ENCODE measurements around the gene PIPOX.

PIPOX gene

GRCh38 chr17:29048440-29049368, 5.8 kb downstream of the PIPOX start:
- in situ Hi-C loops (cut with MboI; ENCODE audit: low sequenced_read_pairs), result no loop called here
- Histone ChIP-seq H3K4me3 (no peak overlapping the region), H3K4me1 (no peaks in the 10 kb centered on the region; the same call in 1 of the 2 replicates), H3K27me3 (ENCODE audit: low read depth) (no peaks in the 10 kb centered on the region), H3K36me3 (replicated peaks) (no peaks in the 10 kb centered on the region), H3K9me3 (no peaks in the 10 kb centered on the region)
- DNase-seq (ENCODE audit: low spot score in 2 of 2), result peak in 1 of 2 experiments; percentile 52

- H3K36me3 ChIP-seq (replicated peaks), result no peaks in the 10 kb centered on the region
- DNase-seq (ENCODE audit: low spot score in 2 of 2), result no peak
- H3K9me3 ChIP-seq, result no peaks in the 10 kb centered on the region
- no peaks in the 10 kb centered on the region; the same call in 1 of the 2 replicates for H3K4me1 ChIP-seq
- H3K27me3 ChIP-seq (ENCODE audit: low read depth), result no peaks in the 10 kb centered on the region
- in situ Hi-C loops (cut with MboI; ENCODE audit: low sequenced_read_pairs), result no loop called here
- no peak overlapping the region for H3K4me3 ChIP-seq
Measured at GRCh38 chr17:29049541-29050145, 6.7 kb downstream of the PIPOX start.

GRCh38 chr17:29050176-29050575, 7.2 kb downstream of the PIPOX start:
- Histone ChIP-seq H3K9me3 (no peaks in the 10 kb centered on the region), H3K4me3 (no peak overlapping the region), H3K27me3 (ENCODE audit: low read depth) (no peaks in the 10 kb centered on the region), H3K4me1 (no peaks in the 10 kb centered on the region; the same call in 1 of the 2 replicates), H3K36me3 (replicated peaks) (no peaks in the 10 kb centered on the region)
- in situ Hi-C loops (cut with MboI; ENCODE audit: low sequenced_read_pairs), result no loop called here
- DNase-seq (ENCODE audit: low spot score in 2 of 2), result no peak

GRCh38 chr17:29051194-29051593, 8.3 kb downstream of the PIPOX start:
- Histone ChIP-seq H3K27me3 (ENCODE audit: low read depth) (no peaks in the 10 kb centered on the region), H3K4me1 (no peaks in the 10 kb centered on the region; the same call in 1 of the 2 replicates), H3K36me3 (replicated peaks) (no peaks in the 10 kb centered on the region), H3K4me3 (no peak overlapping the region), H3K9me3 (no peaks in the 10 kb centered on the region)
- DNase-seq (ENCODE audit: low spot score in 2 of 2), result no peak
- in situ Hi-C loops (cut with MboI; ENCODE audit: low sequenced_read_pairs), result no loop called here

- H3K9me3 ChIP-seq, result no peaks in the 10 kb centered on the region
- in situ Hi-C loops (cut with MboI; ENCODE audit: low sequenced_read_pairs), result no loop called here
- DNase-seq (ENCODE audit: low spot score in 2 of 2), result no peak
- no peaks in the 10 kb centered on the region; the same call in 1 of the 2 replicates for H3K4me1 ChIP-seq
- H3K27me3 ChIP-seq (ENCODE audit: low read depth), result no peaks in the 10 kb centered on the region
- H3K4me3 ChIP-seq, result no peak overlapping the region
- no peaks in the 10 kb centered on the region for H3K36me3 ChIP-seq (replicated peaks)
Measured at GRCh38 chr17:29051731-29052130, 8.8 kb downstream of the PIPOX start.

- no peaks in the 10 kb centered on the region for H3K4me1 ChIP-seq
- no peaks in the 10 kb centered on the region for H3K27me3 ChIP-seq (ENCODE audit: low read depth)
- no peak overlapping the region for H3K4me3 ChIP-seq
- H3K9me3 ChIP-seq, result no peaks in the 10 kb centered on the region
- DNase-seq (ENCODE audit: low spot score in 2 of 2), result no peak
- in situ Hi-C loops (cut with MboI; ENCODE audit: low sequenced_read_pairs), result no loop called here
- no peaks in the 10 kb centered on the region for H3K36me3 ChIP-seq (replicated peaks)
Measured at GRCh38 chr17:29054835-29055234, 11.9 kb downstream of the PIPOX start.

- in situ Hi-C loops (cut with MboI; ENCODE audit: low sequenced_read_pairs), result no loop called here
- no peaks in the 10 kb centered on the region for H3K36me3 ChIP-seq (replicated peaks)
- H3K4me1 ChIP-seq, result no peaks in the 10 kb centered on the region
- H3K4me3 ChIP-seq, result no peak overlapping the region
- DNase-seq (ENCODE audit: low spot score in 2 of 2), result no peak
- H3K9me3 ChIP-seq, result no peaks in the 10 kb centered on the region
- H3K27me3 ChIP-seq (ENCODE audit: low read depth), result no peaks in the 10 kb centered on the region
Measured at GRCh38 chr17:29057361-29057760, 14.4 kb downstream of the PIPOX start.

GRCh38 chr17:29058391-29058790, 15.4 kb downstream of the PIPOX start:
- H3K27me3 ChIP-seq (ENCODE audit: low read depth), result no peaks in the 10 kb centered on the region
- in situ Hi-C loops (cut with MboI; ENCODE audit: low sequenced_read_pairs), result no loop called here
- no peak for DNase-seq (ENCODE audit: low spot score in 2 of 2)
- no peaks in the 10 kb centered on the region for H3K9me3 ChIP-seq
- H3K4me1 ChIP-seq, result no peaks in the 10 kb centered on the region
- no peak overlapping the region for H3K4me3 ChIP-seq
- H3K36me3 ChIP-seq (replicated peaks), result no peaks in the 10 kb centered on the region

- Histone ChIP-seq H3K27me3 (ENCODE audit: low read depth) (no peaks in the 10 kb centered on the region), H3K36me3 (replicated peaks) (no peaks in the 10 kb centered on the region), H3K4me3 (no peak overlapping the region), H3K4me1 (no peaks in the 10 kb centered on the region), H3K9me3 (no peaks in the 10 kb centered on the region)
- in situ Hi-C loops (cut with MboI; ENCODE audit: low sequenced_read_pairs), result no loop called here
- DNase-seq (ENCODE audit: low spot score in 2 of 2), result no peak
Measured at GRCh38 chr17:29059281-29059680, 16.3 kb downstream of the PIPOX start.

GRCh38 chr17:29060475-29060874, 17.5 kb downstream of the PIPOX start:
- no peak overlapping the region for H3K4me3 ChIP-seq
- in situ Hi-C loops (cut with MboI; ENCODE audit: low sequenced_read_pairs), result no loop called here
- no peak for DNase-seq (ENCODE audit: low spot score in 2 of 2)

GRCh38 chr17:29061036-29061435, 18.1 kb downstream of the PIPOX start:
- Histone ChIP-seq H3K4me1 (no peaks in the 10 kb centered on the region), H3K4me3 (no peak overlapping the region), H3K9me3 (no peaks in the 10 kb centered on the region), H3K36me3 (replicated peaks) (no peaks in the 10 kb centered on the region), H3K27me3 (ENCODE audit: low read depth) (no peaks in the 10 kb centered on the region)
- in situ Hi-C loops (cut with MboI; ENCODE audit: low sequenced_read_pairs), result no loop called here
- no peak for DNase-seq (ENCODE audit: low spot score in 2 of 2)

More at GRCh38 chr17:29060475-29060874, 17.5 kb downstream of the PIPOX start:
- Histone ChIP-seq H3K27me3 (ENCODE audit: low read depth) (no peaks in the 10 kb centered on the region), H3K9me3 (no peaks in the 10 kb centered on the region), H3K4me1 (no peaks in the 10 kb centered on the region), H3K36me3 (replicated peaks) (no peaks in the 10 kb centered on the region)

GRCh38 chr17:29062215-29062614, 19.3 kb downstream of the PIPOX start:
- in situ Hi-C loops (cut with MboI; ENCODE audit: low sequenced_read_pairs), result no loop called here
- H3K4me3 ChIP-seq, result no peak overlapping the region

GRCh38 chr17:29063992-29064391, 21.1 kb downstream of the PIPOX start:
- Histone ChIP-seq H3K4me3 (no peak overlapping the region), H3K4me1 (no peaks in the 10 kb centered on the region), H3K27me3 (ENCODE audit: low read depth) (no peaks in the 10 kb centered on the region; the same call in 1 of the 2 replicates), H3K9me3 (no peaks in the 10 kb centered on the region), H3K36me3 (replicated peaks) (no peaks in the 10 kb centered on the region)
- no peak for DNase-seq (ENCODE audit: low spot score in 2 of 2)
- in situ Hi-C loops (cut with MboI; ENCODE audit: low sequenced_read_pairs), result no loop called here

More at GRCh38 chr17:29062215-29062614, 19.3 kb downstream of the PIPOX start:
- no peak for DNase-seq (ENCODE audit: low spot score in 2 of 2)
- Histone ChIP-seq H3K4me1 (no peaks in the 10 kb centered on the region), H3K9me3 (no peaks in the 10 kb centered on the region), H3K36me3 (replicated peaks) (no peaks in the 10 kb centered on the region), H3K27me3 (ENCODE audit: low read depth) (no peaks in the 10 kb centered on the region; the same call in 1 of the 2 replicates)

- Histone ChIP-seq H3K27me3 (ENCODE audit: low read depth) (no peaks in the 10 kb centered on the region; the same call in 1 of the 2 replicates), H3K4me1 (no peaks in the 10 kb centered on the region), H3K36me3 (replicated peaks) (no peaks in the 10 kb centered on the region), H3K4me3 (no peak overlapping the region), H3K9me3 (no peaks in the 10 kb centered on the region)
- no peak for DNase-seq (ENCODE audit: low spot score in 2 of 2)
- in situ Hi-C loops (cut with MboI; ENCODE audit: low sequenced_read_pairs), result no loop called here
Measured at GRCh38 chr17:29066047-29066446, 23.1 kb downstream of the PIPOX start.

Data from HAP-1 (cell line).